K562 (cell line): ENCODE measurements around the gene COA3. TPM values are rescaled to one million over a fixed set of nuclear protein-coding genes. Genes with fewer than 3 reads are reported as not detected.

Experiments used
- ATAC-seq: fragments of 200-7000 bp; cut with Tn5 transposase; 3 replicates; pipeline ENCODE4 v1.9.1; 2020; ENCODE audit warnings: moderate library complexity
- BruUV-seq: library from RNA; stranded (reverse); fragments of 400-500 nt; replicated peaks from 2 replicates; lab custom pipeline; 2021; lab: Mats Ljungman, UMichigan
- CTCF ChIA-PET: fragments of 300-600 bp; formaldehyde crosslinking; extraction: SDS; loops from one replicate; lab custom pipeline; 2021; ENCODE audit warnings: low intra/inter-chr PET ratio; lab: Yijun Ruan, JAX
- POLR2A ChIA-PET: fragments of 300-600, 350-650 bp; sonication (Branson Sonifier 250); formaldehyde crosslinking; extraction: SDS; loops from one replicate; lab custom pipeline; 2021; ENCODE audit warnings: antibody characterized with exemption, inconsistent platforms; lab: Yijun Ruan, JAX
- DNase-seq, 4 experiments: peaks; one replicate each; pipeline versions ENCODE4 v3.0.0 to v3.0.0-alpha.2; 2011 to 2018; ENCODE audit warnings: low spot score in 3 of 4, mixed read lengths in 3 of 4; ENCODE audit errors: extremely low read depth in 1 of 4
- FAIRE-seq: peaks from 2 replicates; lab custom pipeline; 2011; peaks lifted over from hg19 to GRCh38; lab: Jason Lieb, UNC
- H2AFZ ChIP-seq: 2 replicates; pipeline ENCODE4 v1.6.0; 2011; ENCODE audit warnings: low read depth, low read length, control low read depth, inconsistent platforms
- H3K27ac ChIP-seq: fragments of 200-600 bp; 3 replicates; pipeline ENCODE4 v1.8.0; 2011; ENCODE audit warnings: low read depth, mild to moderate bottlenecking, control low read depth, inconsistent platforms, low read length, moderate library complexity, mixed read lengths; ENCODE audit errors: extremely low read depth
- H3K27me3 ChIP-seq, 2 experiments: fragments of 300-600 bp in 1 of 2; 2 replicates in 1 of 2; 3 replicates in 1 of 2; pipeline versions ENCODE4 v1.6.0 to v1.8.0; 2011; ENCODE audit warnings: inconsistent platforms in 2 of 2, low read length in 2 of 2, mild to moderate bottlenecking in 1 of 2, mixed read lengths in 1 of 2, moderate library complexity in 1 of 2; ENCODE audit not compliant: control insufficient read depth in 2 of 2, insufficient read depth in 2 of 2
- H3K36me3 ChIP-seq: fragments of 300-600 bp; 3 replicates; pipeline ENCODE4 v1.8.0; 2011; ENCODE audit warnings: mild to moderate bottlenecking, low read length, inconsistent platforms; ENCODE audit not compliant: control insufficient read depth, insufficient read depth
- H3K4me1 ChIP-seq, 2 experiments: fragments of 200-600 bp in 1 of 2; replicated peaks in 1 of 2; 2 replicates in 1 of 2; 3 replicates in 1 of 2; pipeline versions ENCODE4 v1.5.1 to v1.8.0; 2011; ENCODE audit warnings: inconsistent platforms in 2 of 2, low read length in 2 of 2, mild to moderate bottlenecking in 1 of 2, mixed read lengths in 1 of 2, moderate library complexity in 1 of 2; ENCODE audit not compliant: control insufficient read depth in 2 of 2, insufficient read depth in 2 of 2
- H3K4me2 ChIP-seq: 2 replicates; pipeline ENCODE4 v1.6.1; 2011; ENCODE audit warnings: low read length, control low read depth, inconsistent platforms, mixed read lengths; ENCODE audit not compliant: insufficient read depth
- H3K4me3 ChIP-seq: fragments of 200-600 bp; sonication (generic), shearing (Covaris generic); 2 replicates; pipeline ENCODE4 v1.5.1; 2016; ENCODE audit warnings: control low read depth, inconsistent platforms
- H3K79me2 ChIP-seq: fragments of 200-600 bp; 3 replicates; pipeline ENCODE4 v1.8.0; 2011; ENCODE audit warnings: low read length, inconsistent platforms; ENCODE audit not compliant: control insufficient read depth, insufficient read depth
- H3K9ac ChIP-seq, 2 experiments: 2 replicates each; pipeline versions ENCODE4 v1.6.0 to v1.6.1; 2011; ENCODE audit warnings: low read depth in 2 of 2, low read length in 2 of 2, control low read depth in 1 of 2, inconsistent platforms in 1 of 2, mild to moderate bottlenecking in 1 of 2, mixed read lengths in 1 of 2; ENCODE audit not compliant: insufficient read depth in 1 of 2
- H3K9me1 ChIP-seq: one replicate; pipeline ENCODE4 v1.6.0; 2011; ENCODE audit warnings: inconsistent platforms, mild to moderate bottlenecking, low read length, moderate library complexity; ENCODE audit not compliant: control insufficient read depth, insufficient read depth
- H3K9me3 ChIP-seq: replicated peaks from 2 replicates; pipeline ENCODE4 v1.5.1; 2011; ENCODE audit warnings: low read depth, low read length, inconsistent platforms; ENCODE audit not compliant: control insufficient read depth, insufficient read depth
- H4K20me1 ChIP-seq: replicated peaks from 2 replicates; pipeline ENCODE4 v1.6.1; 2011; ENCODE audit warnings: low read length, inconsistent platforms, mixed read lengths; ENCODE audit not compliant: control insufficient read depth, insufficient read depth
- POLR2AphosphoS5 ChIP-seq: IDR thresholded peaks from 2 replicates; pipeline ENCODE4 v1.6.1; 2011; ENCODE audit warnings: mild to moderate bottlenecking, low read depth, low read length, moderate library complexity; ENCODE audit not compliant: control insufficient read depth, insufficient read depth
- POLR2G ChIP-seq: fragments of 200-400 bp; formaldehyde crosslinking; IDR thresholded peaks from 2 replicates; pipeline ENCODE4 v1.6.1; 2017; ENCODE audit warnings: low read depth, mild to moderate bottlenecking, antibody characterized with exemption, low read length, moderate library complexity
- POLR2H ChIP-seq: IDR thresholded peaks from 2 replicates; pipeline ENCODE4 v1.6.1; 2016; ENCODE audit warnings: missing genetic modification characterization, low read depth, mild to moderate bottlenecking, control low read depth, missing compliant biosample characterization, moderate library complexity
- RBBP5 ChIP-seq: fragments of 200-600 bp; sonication (generic); IDR thresholded peaks from 2 replicates; pipeline ENCODE4 v1.6.1; 2012; ENCODE audit warnings: borderline replicate concordance, mild to moderate bottlenecking, low read length, control low read depth, inconsistent platforms; ENCODE audit not compliant: insufficient read depth, poor library complexity, severe bottlenecking
- RBM39 ChIP-seq: fragments of 200-400 bp; formaldehyde crosslinking; optimal IDR thresholded peaks from 2 replicates; pipeline ENCODE3; 2018; ENCODE audit warnings: low read depth, low read length
- WGBS: fragments of 100-300 bp; shearing (Covaris generic); methylation state at CpG from one replicate; pipeline ENCODE4 v1.1.6; 2016; ENCODE audit warnings: low coverage, mixed read lengths; ENCODE audit not compliant: insufficient coverage; ENCODE audit errors: missing lambda C conversion rate; 5-methylcytosine and 5-hydroxymethylcytosine counted together
- in situ Hi-C: fragments of 300-500 bp; cut with MboI; formaldehyde crosslinking; loops from 4 replicates; pipeline ENCODE4 v1.15.0; 2018; ENCODE audit warnings: inconsistent platforms, mixed read lengths
- intact Hi-C: fragments of 100-400 bp; cut with micrococcal nuclease; formaldehyde crosslinking; loops from 2 replicates; pipeline ENCODE4 v1.14.2; 2022
- polyA plus RNA-seq, 8 experiments: library from polyadenylated mRNA; depleted of rRNA in 4 of 8; stranded (reverse) in 5 of 8; unstranded in 3 of 8; fragments of >200 nt; fragmentation: Nextera tagmentation in 2 of 8; fragmentation: Illumina TruSeq in 1 of 8; extraction: Ambion mirVana in 2 of 8; extraction: Trizol in 1 of 8; gene quantifications; 2 replicates each; pipeline versions ENCODE4 v1.2.1 to v1.2.3, GENCODE V29; 2011 to 2014; ENCODE audit warnings: inconsistent platforms in 1 of 8, missing spikeins in 1 of 8
- total RNA-seq, 7 experiments: library from RNA; depleted of rRNA in 6 of 7; stranded (reverse); fragments of >200 nt in 6 of 7; fragmentation: Illumina TruSeq in 2 of 7; extraction: Trizol in 2 of 7; gene quantifications; 2 replicates each; pipeline versions ENCODE4 v1.2.1 to v1.2.3, GENCODE V29; 2011 to 2021; ENCODE audit warnings: low replicate concordance in 1 of 7
- TF ChIP-seq, protein P1 (sequence below): fragments of 200-400 bp; formaldehyde crosslinking; IDR thresholded peaks from 2 replicates; pipeline ENCODE4 v1.6.1; 2017; ENCODE audit warnings: mild to moderate bottlenecking, low read depth, low read length, moderate library complexity
- TF ChIP-seq, protein P2 (sequence below): sonication (generic); formaldehyde crosslinking; IDR thresholded peaks from 2 replicates; pipeline ENCODE4 v1.8.1; 2023; ENCODE audit warnings: mild to moderate bottlenecking, missing genetic modification reagents

COA3 gene
- total and polyA plus RNA-seq, 9 of the 15 experiments (the other 6 are each of a cell fraction or from before 2014, with no cell fraction given), result 49.6 to 153 (median 61.4) TPM

DNA sequence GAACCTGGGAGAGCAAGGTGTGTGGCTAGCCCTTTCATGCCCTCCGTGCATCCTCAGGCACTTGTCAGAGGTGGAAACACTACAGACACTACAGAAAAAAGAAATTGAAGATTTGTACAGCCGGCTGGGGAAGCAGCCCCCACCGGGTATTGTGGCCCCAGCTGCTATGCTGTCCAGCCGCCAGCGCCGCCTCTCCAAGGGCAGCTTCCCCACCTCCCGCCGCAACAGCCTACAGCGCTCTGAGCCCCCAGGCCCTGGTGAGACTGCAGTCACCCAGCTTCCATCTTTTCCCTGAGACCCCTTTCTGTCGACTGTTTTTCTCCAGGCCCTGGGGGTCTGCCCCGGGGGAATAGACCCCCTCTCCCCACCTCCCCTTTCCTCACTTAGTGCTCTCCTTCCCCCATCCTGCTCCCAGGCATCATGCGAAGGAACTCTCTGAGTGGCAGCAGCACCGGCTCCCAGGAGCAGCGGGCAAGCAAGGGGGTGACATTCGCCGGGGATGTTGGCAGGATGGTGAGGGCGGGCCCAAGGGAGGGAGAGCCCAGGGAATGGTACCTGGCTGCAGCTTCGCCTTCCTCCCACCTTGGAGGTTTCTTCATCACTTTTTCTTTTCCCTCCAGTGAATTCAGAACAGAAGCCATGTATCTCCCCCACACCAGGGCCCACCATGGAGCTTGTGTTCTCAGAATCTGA lies 2.3 kb downstream of the COA3 start:
- no peak for ATAC-seq
- 85% methylated on average over 16 of the region's 18 CpGs for WGBS
- in situ Hi-C loops, result no loop called here
- no peak overlapping the region for H3K4me3 ChIP-seq
- intact Hi-C loops, result no loop called here
- peaks cover 14 to 36% of the 10 kb centered on the region in 2 experiments for H3K4me1 ChIP-seq
- no peak overlapping the region for H2AFZ ChIP-seq
- H3K4me2 ChIP-seq, result no peak overlapping the region
- H3K9ac ChIP-seq, result peak overlapping the region in 1 of 2 experiments; percentile 59; a peak in 1 of 4 replicates
- no peak for DNase-seq
- no peaks in the 10 kb centered on the region for H3K27me3 ChIP-seq
- TSS peak; percentile 52 for BruUV-seq
- H3K9me3 ChIP-seq, result no peaks in the 10 kb centered on the region
- H4K20me1 ChIP-seq, result no peaks in the 10 kb centered on the region
- POLR2A ChIA-PET, result interaction anchor here (0.9 to 6.4 kb wide), 5 partner anchors 9 to 226 kb away, joined by 3 to 47 read pairs (median 8); partner anchors contain the start of gene WNK4
- TF ChIP-seq POLR2H (no peak), RBM39 (no peak), POLR2G (peak; percentile 44), POLR2AphosphoS5 (0 out of 2 replicates have a peak, but pooled peaks have one; percentile 9), RBBP5 (no peak)
- TF ChIP-seq, protein P1, sequence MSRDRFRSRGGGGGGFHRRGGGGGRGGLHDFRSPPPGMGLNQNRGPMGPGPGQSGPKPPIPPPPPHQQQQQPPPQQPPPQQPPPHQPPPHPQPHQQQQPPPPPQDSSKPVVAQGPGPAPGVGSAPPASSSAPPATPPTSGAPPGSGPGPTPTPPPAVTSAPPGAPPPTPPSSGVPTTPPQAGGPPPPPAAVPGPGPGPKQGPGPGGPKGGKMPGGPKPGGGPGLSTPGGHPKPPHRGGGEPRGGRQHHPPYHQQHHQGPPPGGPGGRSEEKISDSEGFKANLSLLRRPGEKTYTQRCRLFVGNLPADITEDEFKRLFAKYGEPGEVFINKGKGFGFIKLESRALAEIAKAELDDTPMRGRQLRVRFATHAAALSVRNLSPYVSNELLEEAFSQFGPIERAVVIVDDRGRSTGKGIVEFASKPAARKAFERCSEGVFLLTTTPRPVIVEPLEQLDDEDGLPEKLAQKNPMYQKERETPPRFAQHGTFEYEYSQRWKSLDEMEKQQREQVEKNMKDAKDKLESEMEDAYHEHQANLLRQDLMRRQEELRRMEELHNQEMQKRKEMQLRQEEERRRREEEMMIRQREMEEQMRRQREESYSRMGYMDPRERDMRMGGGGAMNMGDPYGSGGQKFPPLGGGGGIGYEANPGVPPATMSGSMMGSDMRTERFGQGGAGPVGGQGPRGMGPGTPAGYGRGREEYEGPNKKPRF, result no peak
- TF ChIP-seq, protein P2, sequence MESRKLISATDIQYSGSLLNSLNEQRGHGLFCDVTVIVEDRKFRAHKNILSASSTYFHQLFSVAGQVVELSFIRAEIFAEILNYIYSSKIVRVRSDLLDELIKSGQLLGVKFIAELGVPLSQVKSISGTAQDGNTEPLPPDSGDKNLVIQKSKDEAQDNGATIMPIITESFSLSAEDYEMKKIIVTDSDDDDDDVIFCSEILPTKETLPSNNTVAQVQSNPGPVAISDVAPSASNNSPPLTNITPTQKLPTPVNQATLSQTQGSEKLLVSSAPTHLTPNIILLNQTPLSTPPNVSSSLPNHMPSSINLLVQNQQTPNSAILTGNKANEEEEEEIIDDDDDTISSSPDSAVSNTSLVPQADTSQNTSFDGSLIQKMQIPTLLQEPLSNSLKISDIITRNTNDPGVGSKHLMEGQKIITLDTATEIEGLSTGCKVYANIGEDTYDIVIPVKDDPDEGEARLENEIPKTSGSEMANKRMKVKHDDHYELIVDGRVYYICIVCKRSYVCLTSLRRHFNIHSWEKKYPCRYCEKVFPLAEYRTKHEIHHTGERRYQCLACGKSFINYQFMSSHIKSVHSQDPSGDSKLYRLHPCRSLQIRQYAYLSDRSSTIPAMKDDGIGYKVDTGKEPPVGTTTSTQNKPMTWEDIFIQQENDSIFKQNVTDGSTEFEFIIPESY (CRISPR knock-in tag), result peak; percentile 42; the same call in 1 of the 2 replicates
- no peak for FAIRE-seq
- peaks cover 30% of the 10 kb centered on the region for H3K36me3 ChIP-seq
- peaks cover 17% of the 10 kb centered on the region for H3K79me2 ChIP-seq
- no peaks in the 10 kb centered on the region for H3K9me1 ChIP-seq
- CTCF ChIA-PET, result no interaction called here
- H3K27ac ChIP-seq, result no peak overlapping the region
